Natural killer cell (primary cell): Measurements from ENCODE around the gene DPEP2NB. TPM values are rescaled to one million over a fixed set of nuclear protein-coding genes. Genes with fewer than 3 reads are reported as not detected.
A peak's percentile ranks its signal among the peaks of the same experiment; 100 is the strongest.

Experiments used
- ATAC-seq, 3 donors: fragments of 150-1000 bp in 2 of 3; fragments of 200-7000 bp in 1 of 3; cut with Tn5 transposase; 1 replicate in 1 of 3; 2 replicates in 2 of 3; pipeline ENCODE4 v1.10.0; 2021; ENCODE audit warnings: mild to moderate bottlenecking in 2 of 3, moderate library complexity in 2 of 3
- DNase-seq, 2 donors: peaks; one replicate each; pipeline versions ENCODE4 v3.0.0 to v3.0.0-alpha.2; 2013 to 2021; ENCODE audit warnings: mixed read lengths in 1 of 2
- H3K27ac ChIP-seq: one replicate; pipeline ENCODE4 v1.5.1; 2013; ENCODE audit warnings: mild to moderate bottlenecking, low read length
- H3K27me3 ChIP-seq: one replicate; pipeline ENCODE4 v1.6.1; 2013; ENCODE audit warnings: low read length; ENCODE audit not compliant: control insufficient read depth, insufficient read depth
- H3K36me3 ChIP-seq: one replicate; pipeline ENCODE4 v1.6.1; 2013; ENCODE audit warnings: low read length; ENCODE audit not compliant: control insufficient read depth, insufficient read depth
- H3K4me1 ChIP-seq: one replicate; pipeline ENCODE4 v1.6.1; 2013; ENCODE audit warnings: low read length; ENCODE audit not compliant: control insufficient read depth, insufficient read depth
- H3K4me3 ChIP-seq: one replicate; pipeline ENCODE4 v1.5.1; 2013; ENCODE audit warnings: low read length
- H3K9me3 ChIP-seq: one replicate; pipeline ENCODE4 v1.6.1; 2013; ENCODE audit warnings: low read length; ENCODE audit not compliant: control insufficient read depth, insufficient read depth
- H3K27ac Mint-ChIP-seq, 2 donors: one replicate each; pipeline ENCODE4 v1.8.0; 2022; ENCODE audit warnings: mild to moderate bottlenecking in 2 of 2, mixed read lengths in 2 of 2, moderate library complexity in 1 of 2
- H3K27me3 Mint-ChIP-seq, 2 donors: one replicate each; pipeline ENCODE4 v1.8.0; 2022; ENCODE audit warnings: low read depth in 2 of 2, mixed read lengths in 2 of 2
- H3K36me3 Mint-ChIP-seq: one replicate; pipeline ENCODE4 v1.8.0; 2022; ENCODE audit warnings: mixed read lengths
- H3K4me1 Mint-ChIP-seq, 2 donors: one replicate each; pipeline ENCODE4 v1.8.0; 2022; ENCODE audit warnings: mixed read lengths in 2 of 2
- H3K4me3 Mint-ChIP-seq: one replicate; pipeline ENCODE4 v1.8.0; 2022; ENCODE audit warnings: mild to moderate bottlenecking, moderate library complexity, mixed read lengths
- H3K9me3 Mint-ChIP-seq, 2 donors: one replicate each; pipeline ENCODE4 v1.8.0; 2022; ENCODE audit warnings: mixed read lengths in 2 of 2
- CTCF ChIP-seq: fragments of 200-600 bp; IDR thresholded peaks from one replicate; pipeline ENCODE4 v1.8.0; 2022; ENCODE audit warnings: antibody characterized with exemption
- WGBS: methylation state at CpG from one replicate; pipeline ENCODE4 v1.1.7; 2013; ENCODE audit warnings: missing lambda C conversion rate; ENCODE audit not compliant: insufficient coverage; 5-methylcytosine and 5-hydroxymethylcytosine counted together
- intact Hi-C: fragments of 100-400 bp; cut with micrococcal nuclease; formaldehyde crosslinking; loops from one replicate; pipeline ENCODE4 v1.14.2; 2022
- total RNA-seq, 4 donors: library from RNA; stranded (reverse); fragments of 120-200 nt in 1 of 4; gene quantifications; one replicate each; pipeline versions ENCODE4 v1.2.3 to v1.2.4, GENCODE V29; 2013 to 2022

DPEP2NB gene, protein sequence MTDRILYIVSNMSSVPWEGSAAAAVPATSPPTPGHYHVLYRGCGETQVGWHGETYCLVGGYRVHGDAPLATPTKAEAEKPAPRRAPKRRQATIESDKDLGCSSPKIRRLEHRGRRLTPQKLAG
- not detected for total RNA-seq
- total RNA-seq (2013) = not detected

GRCh38 chr16:68015681-68016080, at the start of gene DPEP2NB:
Gene DPEP2NB (minus strand): TSS chr16:68015911. CDS start chr16:68015770, 141 bp downstream.
- DNase-seq (no peak), ATAC-seq (no peak)
- Histone ChIP-seq H3K4me3 (no peak within 1 kb of the TSS), H3K4me1 (peaks cover 19% of the 10 kb centered on the region), H3K27me3 (no peaks in the 10 kb centered on the region), H3K27ac (no peak within 1 kb of the TSS), H3K9me3 (no peaks in the 10 kb centered on the region), H3K36me3 (no peaks in the 10 kb centered on the region)
- Mint-ChIP-seq H3K27ac (peak within 1 kb of the TSS in 1 of 2 donors; percentile 5), H3K4me3 (no peak within 1 kb of the TSS), H3K9me3 (no peaks in the 10 kb centered on the region), H3K36me3 (no peaks in the 10 kb centered on the region), H3K4me1 (peaks cover 12 to 14% of the 10 kb centered on the region in 2 donors), H3K27me3 (no peaks in the 10 kb centered on the region)
- no peak for TF ChIP-seq CTCF
- WGBS = 95% methylated on average over 5 of the region's 5 CpGs
- intact Hi-C loops = no loop called here

GRCh38 chr16:68064791-68065365, 49.2 kb upstream of the DPEP2NB start:
- WGBS = 0% methylated on average over 1 of the region's 2 CpGs
- Histone ChIP-seq H3K4me3 (no peak overlapping the region), H3K27ac (peak overlapping the region; percentile 47), H3K27me3 (no peaks in the 10 kb centered on the region), H3K4me1 (peaks cover 85% of the 10 kb centered on the region), H3K9me3 (no peaks in the 10 kb centered on the region), H3K36me3 (peaks cover 14% of the 10 kb centered on the region)
- Mint-ChIP-seq H3K27me3 (no peaks in the 10 kb centered on the region), H3K4me3 (peak overlapping the region; percentile 45), H3K36me3 (no peaks in the 10 kb centered on the region), H3K27ac (peak overlapping the region; percentile 82 to 92), H3K9me3 (no peaks in the 10 kb centered on the region), H3K4me1 (peaks cover 78 to 88% of the 10 kb centered on the region in 2 donors)
- TF ChIP-seq CTCF = peak; percentile 83
- ATAC-seq (peak; percentile 55 to 71 (median 55)), DNase-seq (peak; percentile 64 to 81)
- intact Hi-C loops = loop anchor here (5.0 to 10.0 kb wide), 2 partner anchors 43 to 260 kb away; partner anchors contain the start of genes DDX28, DUS2, RANBP10 and TSNAXIP1

DNA sequence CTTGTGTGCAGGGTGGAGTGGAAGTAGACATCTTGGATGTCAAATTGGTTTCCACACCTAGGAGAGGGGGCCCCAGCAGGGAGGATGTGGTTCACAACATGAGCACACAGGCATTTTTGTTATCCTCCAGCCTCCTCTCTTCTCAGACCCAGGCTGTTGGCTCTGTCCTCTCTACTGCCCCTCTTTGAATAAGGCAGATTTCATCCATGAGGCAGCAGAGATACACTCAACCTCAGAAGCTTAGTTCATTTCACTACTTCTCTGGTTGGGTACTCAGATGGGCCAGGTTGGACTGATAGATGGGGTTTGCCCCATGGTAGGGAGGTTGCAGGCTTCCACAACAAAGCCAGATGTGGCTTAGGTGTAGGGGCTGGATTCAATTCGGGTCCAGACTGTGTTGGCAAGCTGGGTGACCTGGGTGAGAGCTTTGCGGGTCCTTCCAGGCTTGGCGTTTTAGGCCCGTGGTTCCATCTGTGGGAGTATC, 47.2 kb upstream of the DPEP2NB start:
- no peaks in the 10 kb centered on the region for H3K27me3 ChIP-seq
- Mint-ChIP-seq H3K27ac (peak overlapping the region; percentile 92 to 93), H3K4me3 (peak overlapping the region; percentile 83), H3K9me3 (no peaks in the 10 kb centered on the region), H3K36me3 (no peaks in the 10 kb centered on the region), H3K4me1 (peaks cover 83 to 87% of the 10 kb centered on the region in 2 donors), H3K27me3 (no peaks in the 10 kb centered on the region)
- 18% methylated on average over 4 of the region's 4 CpGs for WGBS
- no peak overlapping the region for H3K4me3 ChIP-seq
- peaks cover 81% of the 10 kb centered on the region for H3K4me1 ChIP-seq
- peak overlapping the region; percentile 47 for H3K27ac ChIP-seq
- H3K36me3 ChIP-seq = peaks cover 12% of the 10 kb centered on the region
- peak; percentile 15 for TF ChIP-seq CTCF
- ATAC-seq = peak; percentile 74 to 87 (median 82)
- intact Hi-C loops = loop anchor here (1.0 to 10.0 kb wide), 4 partner anchors 11 to 258 kb away; partner anchors contain the start of genes DDX28, DUS2, NFATC3 and RANBP10
- peak; percentile 58 to 70 for DNase-seq
- no peaks in the 10 kb centered on the region for H3K9me3 ChIP-seq
